Measurements from ENCODE around the gene BMERB1.
"Not testable (repeated sequence)": the region's sequence is repeated elsewhere in the genome, so short reads cannot be mapped to it uniquely, and the experiment has no call there.

The BMERB1 gene

GRCh38 chr16:15598648-15599190 is 164.3 kb downstream of the BMERB1 start:
- FAIRE-seq: no peak

GRCh38 chr16:15599303-15600070 is 165.1 kb downstream of the BMERB1 start:
- FAIRE-seq: no peak

- no peak for FAIRE-seq
These were observed 167.0 kb downstream of the BMERB1 start for GRCh38 chr16:15601212-15601879.

GRCh38 chr16:15602285-15603044 is 168.1 kb downstream of the BMERB1 start:
- FAIRE-seq: no peak

GRCh38 chr16:15604460-15605440 is 170.4 kb downstream of the BMERB1 start:
- FAIRE-seq: no peak

DNA sequence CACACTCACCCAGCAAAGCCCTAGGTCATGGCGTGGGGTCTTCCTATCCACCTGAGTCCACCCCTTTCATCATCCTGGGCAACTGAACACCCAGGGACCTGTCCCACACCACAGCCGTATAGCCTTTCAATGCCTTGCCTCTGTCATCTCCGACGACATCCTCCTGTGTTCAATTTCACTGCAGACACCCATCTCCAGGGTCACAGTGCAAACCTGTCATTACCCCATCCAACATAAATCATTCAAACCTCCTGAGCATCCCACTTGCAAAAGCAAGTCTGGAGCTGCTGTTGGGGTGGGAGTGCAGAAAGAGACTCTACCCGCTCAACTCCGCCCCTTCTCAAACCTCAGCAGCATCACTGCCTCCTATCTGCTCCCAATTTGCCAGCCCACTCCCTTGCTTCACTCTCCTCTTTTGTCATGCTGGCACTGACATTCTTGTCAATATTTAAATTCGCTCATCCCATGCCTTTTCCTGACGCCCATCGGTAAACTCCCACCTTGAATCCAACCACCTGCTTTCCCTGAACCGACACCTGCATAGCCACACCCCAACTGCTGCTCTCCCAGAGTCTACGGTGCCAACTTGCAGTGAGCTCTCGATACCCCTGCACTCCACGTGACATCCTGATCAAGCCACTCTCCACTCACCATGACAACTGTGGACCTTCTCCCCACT is 171.6 kb downstream of the BMERB1 start:
- FAIRE-seq: no peak

- FAIRE-seq: no peak
These were observed 172.3 kb downstream of the BMERB1 start for GRCh38 chr16:15606518-15607220.

DNA sequence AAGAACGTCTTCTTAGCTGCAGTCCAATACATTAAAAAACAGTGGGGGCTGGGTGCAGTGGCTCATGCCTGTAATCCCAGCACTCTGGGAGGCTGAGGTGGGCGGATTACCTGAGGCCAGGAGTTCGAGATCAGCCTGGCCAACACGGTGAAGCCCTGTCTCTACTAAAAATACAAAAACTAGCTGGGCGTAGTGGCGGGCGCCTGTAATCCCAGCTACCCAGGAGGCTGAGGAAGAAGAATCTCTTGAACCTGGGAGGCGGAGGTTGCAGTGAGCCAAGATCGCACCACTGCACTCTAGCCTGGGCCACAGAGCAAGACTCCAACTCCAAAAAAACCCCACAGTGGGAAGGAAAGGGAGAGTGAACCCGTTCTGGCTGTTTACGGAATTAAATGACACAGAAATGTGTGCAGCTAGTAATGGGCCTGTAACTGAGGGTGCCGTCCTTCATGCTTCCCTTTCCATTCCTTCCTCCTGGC is 172.9 kb downstream of the BMERB1 start:
- FAIRE-seq: not testable (repeated sequence)

- no peak for FAIRE-seq
These were observed 173.5 kb downstream of the BMERB1 start for GRCh38 chr16:15607700-15608396.

GRCh38 chr16:15608398-15609285 is 174.3 kb downstream of the BMERB1 start:
- FAIRE-seq: no peak

DNA sequence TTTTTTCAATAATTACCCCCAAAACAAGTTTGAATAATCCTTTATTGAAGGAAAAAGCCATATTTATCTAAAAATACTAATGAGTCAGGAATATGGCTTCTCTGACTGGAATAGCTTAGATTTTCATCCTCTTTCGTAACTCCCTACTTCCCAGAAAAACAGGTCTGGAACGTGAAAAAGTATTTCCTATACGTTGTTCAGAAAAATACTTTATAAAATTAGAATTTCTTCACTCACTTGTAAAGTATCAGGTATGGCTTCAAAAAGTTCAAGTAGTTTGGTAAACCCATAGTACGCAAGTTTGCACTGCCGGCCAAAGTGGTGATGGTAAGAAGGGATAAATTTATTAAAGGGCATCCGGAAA is 174.9 kb downstream of the BMERB1 start:
- no peak for FAIRE-seq

GRCh38 chr16:15610369-15610871 is 176.0 kb downstream of the BMERB1 start:
- no peak for FAIRE-seq

- FAIRE-seq: no peak
These were observed 177.2 kb downstream of the BMERB1 start for GRCh38 chr16:15611610-15612009.

- no peak for FAIRE-seq
These were observed 179.3 kb downstream of the BMERB1 start for GRCh38 chr16:15613676-15614075.

DNA sequence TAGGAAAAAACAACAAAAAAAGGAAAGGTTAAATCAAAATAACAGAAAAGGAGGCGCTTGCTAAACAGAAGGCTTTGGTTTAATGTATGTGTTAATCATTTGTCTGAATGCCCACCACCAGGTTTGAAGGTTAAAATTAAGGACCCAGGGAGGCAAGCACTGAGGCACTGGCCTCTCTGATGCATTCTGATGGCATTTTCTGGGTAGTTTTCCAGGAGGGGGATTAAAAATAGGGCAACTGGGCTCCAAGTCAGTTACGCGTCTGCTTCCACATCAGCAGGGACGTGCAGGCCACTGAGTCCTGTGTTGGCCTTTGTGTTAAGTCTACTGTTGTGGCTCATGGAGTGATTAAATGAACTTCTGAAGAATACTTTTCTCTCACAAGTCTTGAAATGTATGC is 181.6 kb downstream of the BMERB1 start:
- FAIRE-seq: no peak

DNA sequence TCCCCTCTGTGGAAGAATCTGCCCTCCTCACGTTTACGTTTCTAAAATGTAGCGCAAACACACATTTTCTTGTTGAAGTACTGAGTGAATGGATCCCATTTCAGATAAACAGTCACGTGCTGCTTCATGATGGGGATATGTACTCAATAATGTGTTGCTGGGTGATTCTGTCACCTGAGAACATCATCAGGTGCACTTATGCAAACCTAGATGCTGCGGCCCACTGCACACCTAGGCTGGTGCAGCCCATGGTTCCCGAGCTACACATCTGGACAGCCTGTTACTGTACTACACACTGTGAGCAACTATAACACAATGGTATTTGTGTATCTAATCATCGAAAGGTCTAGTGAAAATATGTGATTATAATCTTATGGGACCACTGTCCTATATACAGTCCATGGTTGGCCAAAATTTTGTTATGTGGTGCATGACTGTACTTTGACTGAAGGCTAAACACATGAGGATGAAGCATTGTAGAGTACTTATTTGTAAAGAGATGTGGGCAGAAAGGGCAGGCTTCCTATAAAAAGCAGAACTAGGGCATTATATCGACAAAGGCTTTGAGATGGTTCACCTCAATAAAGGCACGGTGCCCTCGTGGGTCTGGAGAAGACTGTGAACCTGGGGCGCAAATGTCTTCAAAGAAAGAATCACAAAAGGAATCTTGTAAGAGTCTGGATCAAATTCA is 182.2 kb downstream of the BMERB1 start:
- no peak for FAIRE-seq

- no peak for FAIRE-seq
These were observed 183.5 kb downstream of the BMERB1 start for GRCh38 chr16:15617901-15618300.

DNA sequence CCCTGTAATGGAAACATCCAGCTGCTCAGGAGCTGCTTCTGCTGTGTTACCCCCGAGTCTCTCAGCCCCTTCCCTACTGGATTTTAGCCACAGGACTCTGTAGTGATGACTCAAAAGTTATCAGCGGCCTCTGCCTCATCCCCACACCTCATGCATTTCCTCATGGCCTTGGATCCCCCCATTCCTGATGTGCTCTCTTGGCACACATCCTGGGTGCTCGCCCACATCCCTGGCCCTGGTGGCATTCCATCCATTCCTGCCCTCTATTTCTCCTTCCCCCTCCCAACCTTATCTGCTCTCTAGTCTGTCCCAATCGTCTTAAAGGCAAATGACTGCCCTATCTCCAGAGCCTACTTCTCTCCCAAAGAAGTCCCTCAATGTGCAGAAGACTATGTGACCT is 184.0 kb downstream of the BMERB1 start:
- no peak for FAIRE-seq
